Ishikawa (cell line): ENCODE data around the gene PPDPF.
A peak's percentile ranks its signal among the peaks of the same experiment; 100 is the strongest.

Experiments used
- CEBPB ChIP-seq: IDR thresholded peaks from 2 replicates; pipeline ENCODE4 v1.6.1; 2012
- CREB1 ChIP-seq: IDR thresholded peaks from 2 replicates; pipeline ENCODE4 v1.6.1; 2012; ENCODE audit warnings: low read depth
- EGR1 ChIP-seq: IDR thresholded peaks from 2 replicates; pipeline ENCODE4 v1.6.1; 2012
- EP300 ChIP-seq: IDR thresholded peaks from 2 replicates; pipeline ENCODE4 v1.6.1; 2012; ENCODE audit warnings: borderline replicate concordance
- FOXM1 ChIP-seq: IDR thresholded peaks from 2 replicates; pipeline ENCODE4 v1.6.1; 2012; ENCODE audit warnings: low read depth, borderline replicate concordance
- NFIC ChIP-seq: IDR thresholded peaks from 2 replicates; pipeline ENCODE4 v1.6.1; 2012
- RAD21 ChIP-seq: IDR thresholded peaks from 2 replicates; pipeline ENCODE4 v1.6.1; 2012; ENCODE audit warnings: low read depth
- TAF1 ChIP-seq: IDR thresholded peaks from 2 replicates; pipeline ENCODE4 v1.6.1; 2012; ENCODE audit warnings: low read depth, mild to moderate bottlenecking
- TCF12 ChIP-seq: IDR thresholded peaks from 2 replicates; pipeline ENCODE4 v1.6.1; 2012; ENCODE audit warnings: low read depth
- TEAD4 ChIP-seq: IDR thresholded peaks from 2 replicates; pipeline ENCODE4 v1.6.1; 2012
- YY1 ChIP-seq: IDR thresholded peaks from 2 replicates; pipeline ENCODE4 v1.6.1; 2012; ENCODE audit warnings: low read depth
- ZBTB7A ChIP-seq: IDR thresholded peaks from 2 replicates; pipeline ENCODE4 v1.6.1; 2012; ENCODE audit warnings: low read depth
- TF ChIP-seq, protein P1 (sequence below): IDR thresholded peaks from 2 replicates; pipeline ENCODE4 v1.6.1; 2012
- TF ChIP-seq, protein P2 (sequence below): IDR thresholded peaks from 2 replicates; pipeline ENCODE4 v1.6.1; 2012; ENCODE audit warnings: low read depth, mild to moderate bottlenecking
- TF ChIP-seq, protein P3 (sequence below): IDR thresholded peaks from 2 replicates; pipeline ENCODE4 v1.6.1; 2012

The PPDPF gene

DNA sequence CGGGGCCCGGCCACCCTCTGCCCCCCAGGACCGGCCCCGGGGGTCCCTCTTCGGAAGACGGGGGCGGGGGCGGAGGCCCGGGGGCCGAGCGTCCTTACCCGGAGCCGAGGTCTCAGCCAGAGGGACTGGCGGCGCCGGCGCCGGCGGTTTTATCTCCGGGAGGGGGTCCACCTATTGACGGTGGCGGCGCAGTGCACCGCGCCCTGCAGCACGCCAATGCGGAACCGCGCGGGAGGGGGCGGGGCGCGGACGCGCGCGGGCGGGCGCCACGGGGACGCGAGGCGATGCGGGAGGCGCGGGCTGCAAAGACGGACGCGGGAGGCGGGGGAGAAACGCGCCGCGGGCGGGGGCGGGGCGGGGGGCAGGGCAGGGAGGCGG, 21.6 kb upstream of the PPDPF start, which contains the start of gene EEF1A2:
TSS of gene EEF1A2 (minus strand) at position 124 of the 378 bp plus-strand sequence. CDS start 1,320 bp downstream, outside the sequence.
- TF ChIP-seq YY1 (no peak), CEBPB (no peak), CREB1 (no peak), TEAD4 (no peak), TCF12 (no peak), EGR1 (no peak), FOXM1 (no peak), RAD21 (no peak), NFIC (no peak), ZBTB7A (no peak), TAF1 (no peak), EP300 (no peak)
- TF ChIP-seq, protein P1, sequence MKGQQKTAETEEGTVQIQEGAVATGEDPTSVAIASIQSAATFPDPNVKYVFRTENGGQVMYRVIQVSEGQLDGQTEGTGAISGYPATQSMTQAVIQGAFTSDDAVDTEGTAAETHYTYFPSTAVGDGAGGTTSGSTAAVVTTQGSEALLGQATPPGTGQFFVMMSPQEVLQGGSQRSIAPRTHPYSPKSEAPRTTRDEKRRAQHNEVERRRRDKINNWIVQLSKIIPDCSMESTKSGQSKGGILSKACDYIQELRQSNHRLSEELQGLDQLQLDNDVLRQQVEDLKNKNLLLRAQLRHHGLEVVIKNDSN, result no peak
- TF ChIP-seq, protein P2, sequence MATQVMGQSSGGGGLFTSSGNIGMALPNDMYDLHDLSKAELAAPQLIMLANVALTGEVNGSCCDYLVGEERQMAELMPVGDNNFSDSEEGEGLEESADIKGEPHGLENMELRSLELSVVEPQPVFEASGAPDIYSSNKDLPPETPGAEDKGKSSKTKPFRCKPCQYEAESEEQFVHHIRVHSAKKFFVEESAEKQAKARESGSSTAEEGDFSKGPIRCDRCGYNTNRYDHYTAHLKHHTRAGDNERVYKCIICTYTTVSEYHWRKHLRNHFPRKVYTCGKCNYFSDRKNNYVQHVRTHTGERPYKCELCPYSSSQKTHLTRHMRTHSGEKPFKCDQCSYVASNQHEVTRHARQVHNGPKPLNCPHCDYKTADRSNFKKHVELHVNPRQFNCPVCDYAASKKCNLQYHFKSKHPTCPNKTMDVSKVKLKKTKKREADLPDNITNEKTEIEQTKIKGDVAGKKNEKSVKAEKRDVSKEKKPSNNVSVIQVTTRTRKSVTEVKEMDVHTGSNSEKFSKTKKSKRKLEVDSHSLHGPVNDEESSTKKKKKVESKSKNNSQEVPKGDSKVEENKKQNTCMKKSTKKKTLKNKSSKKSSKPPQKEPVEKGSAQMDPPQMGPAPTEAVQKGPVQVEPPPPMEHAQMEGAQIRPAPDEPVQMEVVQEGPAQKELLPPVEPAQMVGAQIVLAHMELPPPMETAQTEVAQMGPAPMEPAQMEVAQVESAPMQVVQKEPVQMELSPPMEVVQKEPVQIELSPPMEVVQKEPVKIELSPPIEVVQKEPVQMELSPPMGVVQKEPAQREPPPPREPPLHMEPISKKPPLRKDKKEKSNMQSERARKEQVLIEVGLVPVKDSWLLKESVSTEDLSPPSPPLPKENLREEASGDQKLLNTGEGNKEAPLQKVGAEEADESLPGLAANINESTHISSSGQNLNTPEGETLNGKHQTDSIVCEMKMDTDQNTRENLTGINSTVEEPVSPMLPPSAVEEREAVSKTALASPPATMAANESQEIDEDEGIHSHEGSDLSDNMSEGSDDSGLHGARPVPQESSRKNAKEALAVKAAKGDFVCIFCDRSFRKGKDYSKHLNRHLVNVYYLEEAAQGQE, result no peak
- TF ChIP-seq, protein P3, sequence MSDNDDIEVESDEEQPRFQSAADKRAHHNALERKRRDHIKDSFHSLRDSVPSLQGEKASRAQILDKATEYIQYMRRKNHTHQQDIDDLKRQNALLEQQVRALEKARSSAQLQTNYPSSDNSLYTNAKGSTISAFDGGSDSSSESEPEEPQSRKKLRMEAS, result no peak

DNA sequence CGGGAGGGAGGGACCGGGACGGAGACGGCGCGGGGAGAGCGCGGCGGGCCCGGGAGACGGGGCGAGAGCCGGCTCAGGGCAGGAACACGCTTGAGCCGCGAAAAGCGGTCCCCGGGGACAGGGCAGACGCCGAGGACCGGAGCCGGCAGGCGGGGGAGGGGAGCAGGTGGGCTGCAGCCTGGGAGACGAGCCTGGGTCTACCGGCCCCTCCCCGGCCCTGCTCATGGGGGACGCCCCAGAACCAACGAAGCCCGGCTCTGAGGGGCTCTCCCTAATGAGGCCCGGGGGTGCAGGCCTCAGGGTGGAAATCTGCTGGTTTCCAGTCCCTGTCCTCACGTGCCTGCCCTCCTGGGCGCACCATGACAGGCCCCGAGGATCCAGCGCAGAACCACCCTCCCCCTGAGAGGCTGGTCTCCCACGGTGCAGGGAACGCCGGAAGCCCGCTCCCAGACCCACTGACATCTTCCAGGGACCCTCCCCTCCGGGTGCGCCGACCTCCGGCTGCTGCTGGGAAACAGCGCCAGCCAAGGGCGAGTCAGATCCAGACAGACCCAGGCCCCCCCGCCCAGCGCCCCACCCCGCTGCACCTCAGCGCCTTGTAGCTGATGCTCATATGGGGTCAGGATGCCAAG, 21.1 kb upstream of the PPDPF start:
- 0 out of 2 replicates have a peak, but pooled peaks have one; percentile 43 for TF ChIP-seq ZBTB7A
- no peak for TF ChIP-seq TAF1

DNA sequence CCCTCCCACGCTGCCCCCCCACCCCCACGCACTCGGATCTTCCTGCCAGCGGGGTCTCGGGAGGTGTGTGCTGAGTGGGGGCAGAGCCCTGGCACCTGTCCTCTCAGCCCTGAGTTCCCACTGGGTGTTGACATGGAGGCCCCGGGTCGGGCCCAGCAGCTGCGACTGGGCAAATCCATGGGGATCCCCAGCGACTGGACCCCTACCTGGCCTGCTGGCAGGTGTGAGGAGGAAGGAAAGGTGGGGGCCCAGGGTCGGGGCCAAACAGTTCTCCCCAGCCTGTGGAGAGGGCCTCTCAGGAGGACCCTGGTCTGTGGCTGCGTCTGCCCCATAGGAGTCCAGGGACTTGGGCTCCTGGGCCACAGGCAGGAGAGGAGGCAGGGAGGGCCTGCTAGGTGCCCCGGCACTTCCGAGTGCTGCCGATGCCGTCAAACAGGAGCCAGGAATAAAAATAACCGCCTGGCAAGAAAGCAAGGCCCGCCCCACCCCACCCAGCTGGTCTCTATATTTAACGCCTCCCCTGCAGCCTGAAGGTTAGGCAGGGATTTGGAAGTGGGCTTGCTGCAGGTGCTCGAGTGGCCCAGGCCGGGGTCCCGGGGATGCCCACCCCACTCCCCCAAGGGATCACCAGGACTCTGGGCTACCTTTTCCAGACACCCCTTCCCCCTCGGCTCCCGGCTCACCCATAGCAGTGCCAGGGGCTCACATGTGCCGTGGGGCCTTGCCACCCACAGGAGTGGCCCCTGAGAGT, 20.2 kb upstream of the PPDPF start:
- TF ChIP-seq FOXM1, result no peak
- TF ChIP-seq, protein P1, result no peak
- TF ChIP-seq TEAD4, result no peak
- TF ChIP-seq CREB1, result no peak
- no peak for TF ChIP-seq EGR1
- no peak for TF ChIP-seq RAD21
- TF ChIP-seq, protein P2, result no peak
- no peak for TF ChIP-seq YY1
- no peak for TF ChIP-seq CEBPB
- no peak for TF ChIP-seq NFIC
- TF ChIP-seq EP300, result no peak
- TF ChIP-seq TCF12, result no peak
- no peak for TF ChIP-seq TAF1
- TF ChIP-seq, protein P3, result no peak
- TF ChIP-seq ZBTB7A, result no peak

DNA sequence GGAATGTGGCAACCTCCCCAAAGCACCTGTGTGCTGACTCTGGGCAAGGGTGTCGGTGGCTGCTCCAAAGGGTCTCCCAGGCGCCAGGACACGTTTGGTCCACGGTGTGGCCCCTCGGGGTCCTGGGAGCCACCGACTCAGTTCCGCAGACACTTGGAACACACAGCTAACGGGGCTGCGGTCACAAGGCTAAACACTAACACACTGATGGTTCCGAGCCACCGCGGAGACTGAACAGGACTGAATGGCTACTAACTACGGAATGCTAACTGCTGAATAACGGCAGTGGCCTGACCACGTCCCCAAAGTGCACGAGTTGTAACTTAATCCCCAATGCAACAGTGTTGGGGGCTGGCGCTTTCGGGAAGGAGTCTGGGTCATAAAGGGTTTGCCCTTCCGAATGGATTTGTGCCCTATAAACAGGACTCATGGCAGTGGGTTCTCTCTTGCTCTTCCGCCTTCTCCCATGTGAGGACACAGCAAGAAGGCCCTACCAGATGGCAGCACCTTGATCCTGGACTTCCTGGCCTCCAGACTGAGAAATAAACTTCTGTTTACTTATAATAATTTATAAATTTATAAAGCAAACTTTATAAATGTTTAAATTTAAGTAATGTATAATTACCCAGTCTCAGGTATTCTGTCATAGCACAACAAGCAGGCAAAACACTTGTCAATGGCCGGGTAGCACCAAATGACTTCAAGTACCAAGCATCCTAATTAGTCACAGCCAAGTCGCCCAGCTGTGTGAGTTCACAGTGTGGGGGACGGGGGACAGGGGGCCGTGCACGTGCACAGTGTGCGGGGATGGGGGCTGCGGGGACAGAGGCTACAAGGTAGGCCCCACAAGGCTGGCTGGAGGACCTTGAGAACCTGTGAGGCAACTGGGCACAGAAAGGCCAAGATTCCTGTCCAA, 19.4 kb upstream of the PPDPF start:
- TF ChIP-seq ZBTB7A (no peak), CREB1 (no peak), TEAD4 (no peak), FOXM1 (no peak), EGR1 (no peak), TAF1 (no peak), YY1 (no peak), RAD21 (no peak), EP300 (no peak)
- TF ChIP-seq, protein P1, result no peak
- TF ChIP-seq, protein P2, result no peak
